H1 (cell line): Measurements from ENCODE around the gene TMEM273. TPM values are rescaled to one million over a fixed set of nuclear protein-coding genes. Genes with fewer than 3 reads are reported as not detected.

Experiments
- CTCF ChIA-PET: fragments of 300-600 bp; sonication (Branson Sonifier 250); formaldehyde crosslinking; loops from one replicate; lab custom pipeline; 2021; ENCODE audit not compliant: partially characterized antibody; lab: Charles Lee
- POLR2A ChIA-PET: fragments of 300-600 bp; sonication (Branson Sonifier 250); formaldehyde crosslinking; loops from one replicate; lab custom pipeline; 2021; ENCODE audit warnings: inconsistent platforms; ENCODE audit not compliant: partially characterized antibody; lab: Charles Lee
- DNase-seq, 2 experiments: peaks; one replicate each; pipeline versions ENCODE4 v3.0.0 to v3.0.0-alpha.2; 2010 to 2022; ENCODE audit warnings: low spot score in 2 of 2, low read depth in 1 of 2, mixed read lengths in 1 of 2
- FAIRE-seq: peaks from 2 replicates; lab custom pipeline; 2011; peaks lifted over from hg19 to GRCh38; lab: Jason Lieb, UNC
- H2AFZ ChIP-seq: 2 replicates; pipeline ENCODE4 v1.8.1; 2012; ENCODE audit warnings: low read length, inconsistent platforms
- H2AK5ac ChIP-seq: 2 replicates; pipeline ENCODE4 v1.6.1; 2013; ENCODE audit warnings: low read depth, low read length
- H2BK120ac ChIP-seq: replicated peaks from 2 replicates; pipeline ENCODE3; 2013; ENCODE audit warnings: low read depth, low read length, inconsistent platforms
- H2BK12ac ChIP-seq: 2 replicates; pipeline ENCODE4 v1.6.1; 2013; ENCODE audit warnings: low read depth, low read length
- H2BK15ac ChIP-seq: 2 replicates; pipeline ENCODE4 v1.6.1; 2013; ENCODE audit warnings: low read length
- H2BK20ac ChIP-seq: 2 replicates; pipeline ENCODE4 v1.6.1; 2013; ENCODE audit warnings: low read length
- H2BK5ac ChIP-seq: 2 replicates; pipeline ENCODE4 v1.6.1; 2013; ENCODE audit warnings: low read depth, low read length
- H3K14ac ChIP-seq: 2 replicates; pipeline ENCODE4 v1.6.1; 2013; ENCODE audit warnings: inconsistent platforms; ENCODE audit not compliant: insufficient read length
- H3K18ac ChIP-seq: 2 replicates; pipeline ENCODE4 v1.6.1; 2013; ENCODE audit warnings: low read length; ENCODE audit errors: extremely low read depth
- H3K23ac ChIP-seq: 2 replicates; pipeline ENCODE4 v1.6.1; 2013; ENCODE audit warnings: inconsistent platforms; ENCODE audit not compliant: insufficient read length
- H3K23me2 ChIP-seq: 2 replicates; pipeline ENCODE4 v1.6.1; 2013; ENCODE audit warnings: low read depth, low read length
- H3K27ac ChIP-seq: 2 replicates; pipeline ENCODE4 v1.6.1; 2011; ENCODE audit warnings: low read depth, low read length, inconsistent platforms
- H3K27me3 ChIP-seq, 4 experiments: replicated peaks in 1 of 4; 1 replicate in 1 of 4; 2 replicates in 3 of 4; pipeline versions ENCODE4 v1.6.1 to v1.8.1; 2011 to 2013; ENCODE audit warnings: low read length in 3 of 4, mild to moderate bottlenecking in 3 of 4, inconsistent platforms in 2 of 4, mixed read lengths in 2 of 4, moderate library complexity in 1 of 4; ENCODE audit not compliant: control insufficient read depth in 3 of 4, insufficient read depth in 3 of 4; ENCODE audit errors: extremely low read depth in 1 of 4
- H3K36me3 ChIP-seq, 4 experiments: 2 replicates each; pipeline versions ENCODE4 v1.6.1 to v1.8.1; 2011 to 2013; ENCODE audit warnings: mild to moderate bottlenecking in 4 of 4, low read length in 3 of 4, moderate library complexity in 2 of 4, control low read depth in 1 of 4, inconsistent platforms in 1 of 4; ENCODE audit not compliant: insufficient read depth in 4 of 4, control insufficient read depth in 2 of 4
- H3K4ac ChIP-seq: replicated peaks from 2 replicates; pipeline ENCODE3; 2013; ENCODE audit warnings: low read length, low read depth, mixed read lengths, inconsistent platforms; ENCODE audit not compliant: insufficient read length
- H3K4me1 ChIP-seq, 4 experiments: replicated peaks in 1 of 4; 1 replicate in 1 of 4; 2 replicates in 3 of 4; pipeline versions ENCODE4 v1.6.1 to v1.8.1; 2011 to 2013; ENCODE audit warnings: low read length in 3 of 4, inconsistent platforms in 2 of 4, mixed read lengths in 1 of 4; ENCODE audit not compliant: insufficient read depth in 4 of 4, control insufficient read depth in 3 of 4
- H3K4me2 ChIP-seq, 2 experiments: 2 replicates each; pipeline versions ENCODE4 v1.6.1 to v1.8.1; 2011 to 2013; ENCODE audit warnings: low read depth in 2 of 2, low read length in 2 of 2, control low read depth in 1 of 2, inconsistent platforms in 1 of 2, mild to moderate bottlenecking in 1 of 2; ENCODE audit not compliant: insufficient read depth in 1 of 2
- H3K4me3 ChIP-seq, 4 experiments: fragments of 200-600, 300-600 bp in 1 of 4; sonication (generic), shearing (Covaris generic), sonication (Bioruptor Twin) in 1 of 4; 2 replicates each; pipeline versions ENCODE4 v1.5.1 to v1.8.1; 2011 to 2016; ENCODE audit warnings: low read length in 4 of 4, low read depth in 3 of 4, control low read depth in 2 of 4, inconsistent platforms in 2 of 4, mild to moderate bottlenecking in 2 of 4, mixed read lengths in 1 of 4, moderate library complexity in 1 of 4; ENCODE audit not compliant: insufficient read depth in 2 of 4; ENCODE audit errors: extremely low read depth in 1 of 4
- H3K56ac ChIP-seq: replicated peaks from 2 replicates; pipeline ENCODE3; 2013; ENCODE audit warnings: low read depth, mild to moderate bottlenecking, mixed read lengths, low read length, inconsistent platforms; ENCODE audit not compliant: insufficient read length
- H3K79me1 ChIP-seq: 2 replicates; pipeline ENCODE4 v1.6.1; 2013; ENCODE audit warnings: low read depth, low read length, control low read depth
- H3K79me2 ChIP-seq, 2 experiments: 2 replicates each; pipeline versions ENCODE4 v1.6.1 to v1.8.1; 2012 to 2013; ENCODE audit warnings: low read length in 2 of 2, mild to moderate bottlenecking in 2 of 2, inconsistent platforms in 1 of 2; ENCODE audit not compliant: insufficient read depth in 2 of 2, control insufficient read depth in 1 of 2
- H3K9ac ChIP-seq, 4 experiments: replicated peaks in 1 of 4; 1 replicate in 1 of 4; 2 replicates in 3 of 4; pipeline versions ENCODE4 v1.6.1 to v1.8.1; 2011 to 2013; ENCODE audit warnings: low read depth in 3 of 4, low read length in 3 of 4, control low read depth in 2 of 4, mild to moderate bottlenecking in 2 of 4, moderate library complexity in 2 of 4, inconsistent platforms in 1 of 4; ENCODE audit errors: extremely low read depth in 1 of 4
- H3K9me3 ChIP-seq, 2 experiments: 2 replicates each; pipeline versions ENCODE4 v1.6.1 to v1.8.1; 2012 to 2013; ENCODE audit warnings: mild to moderate bottlenecking in 2 of 2, moderate library complexity in 2 of 2, control low read depth in 1 of 2, inconsistent platforms in 1 of 2, low read depth in 1 of 2, low read length in 1 of 2, mixed read lengths in 1 of 2; ENCODE audit not compliant: insufficient read depth in 2 of 2
- H4K20me1 ChIP-seq, 2 experiments: replicated peaks in 1 of 2; 2 replicates each; pipeline versions ENCODE3 to v1.8.1; 2011 to 2013; ENCODE audit warnings: inconsistent platforms in 2 of 2, low read length in 2 of 2, mild to moderate bottlenecking in 1 of 2; ENCODE audit not compliant: insufficient read depth in 2 of 2, control insufficient read depth in 1 of 2
- H4K5ac ChIP-seq: 2 replicates; pipeline ENCODE4 v1.6.1; 2013; ENCODE audit warnings: low read length, low read depth, mixed read lengths, inconsistent platforms; ENCODE audit not compliant: insufficient read length
- H4K8ac ChIP-seq: 2 replicates; pipeline ENCODE4 v1.8.0; 2013; ENCODE audit warnings: mild to moderate bottlenecking, moderate library complexity, low read length, inconsistent platforms; ENCODE audit not compliant: insufficient read depth; ENCODE audit errors: extremely low read depth
- H4K91ac ChIP-seq: replicated peaks from 2 replicates; pipeline ENCODE3; 2013; ENCODE audit warnings: low read length, mixed read lengths, inconsistent platforms; ENCODE audit not compliant: insufficient read length
- CBX8 ChIP-seq: fragments of 300-800, 300-1000 bp; sonication (generic); IDR thresholded peaks from 2 replicates; pipeline ENCODE4 v1.7.1; 2016; ENCODE audit warnings: low read depth, low read length, borderline replicate concordance
- CEBPB ChIP-seq: IDR thresholded peaks from 2 replicates; pipeline ENCODE4 v1.6.1; 2012; ENCODE audit warnings: low read depth, low read length
- CHD2 ChIP-seq: IDR thresholded peaks from 2 replicates; pipeline ENCODE4 v1.6.1; 2012; ENCODE audit warnings: low read length, improper control_type of control experiment
- EGR1 ChIP-seq: IDR thresholded peaks from 2 replicates; pipeline ENCODE4 v1.6.1; 2011; ENCODE audit warnings: low read depth, low read length, borderline replicate concordance
- EZH2 ChIP-seq: fragments of 200-600 bp; sonication (generic); IDR thresholded peaks from 2 replicates; pipeline ENCODE4 v1.7.1; 2012; ENCODE audit warnings: low read depth, mild to moderate bottlenecking, moderate library complexity, low read length, inconsistent platforms; ENCODE audit not compliant: severe bottlenecking
- GABPA ChIP-seq: IDR thresholded peaks from 2 replicates; pipeline ENCODE4 v1.6.1; 2011; ENCODE audit warnings: mild to moderate bottlenecking, low read length, moderate library complexity, borderline replicate concordance; ENCODE audit not compliant: insufficient read depth
- KDM5A ChIP-seq: fragments of 200-600 bp; IDR thresholded peaks from 2 replicates; pipeline ENCODE4 v1.7.1; 2012; ENCODE audit warnings: mild to moderate bottlenecking, low read length, inconsistent platforms, mixed read lengths
- MAX ChIP-seq: IDR thresholded peaks from 2 replicates; pipeline ENCODE4 v1.6.1; 2012; ENCODE audit warnings: inconsistent platforms
- SIRT6 ChIP-seq: IDR thresholded peaks from one replicate; pipeline ENCODE4 v1.7.1; 2012; ENCODE audit warnings: low read length, inconsistent platforms
- SRF ChIP-seq: IDR thresholded peaks from 2 replicates; pipeline ENCODE4 v1.6.1; 2011; ENCODE audit warnings: mild to moderate bottlenecking, low read depth, low read length, moderate library complexity
- TCF12 ChIP-seq: IDR thresholded peaks from 2 replicates; pipeline ENCODE4 v1.6.1; 2011; ENCODE audit warnings: low read depth, mild to moderate bottlenecking, low read length
- WGBS, 2 experiments: shearing (Covaris generic) in 1 of 2; methylation state at CpG; one replicate each; pipeline versions ENCODE4 v1.1.6 to v1.1.7; 2013 to 2015; ENCODE audit warnings: low lambda C conversion rate in 2 of 2, mixed read lengths in 2 of 2, inconsistent platforms in 1 of 2, low coverage in 1 of 2, missing lambda C conversion rate in 1 of 2; ENCODE audit not compliant: insufficient replicate concordance in 2 of 2, insufficient coverage in 1 of 2, insufficient read length in 1 of 2; ENCODE audit errors: extremely low coverage in 1 of 2, missing lambda C conversion rate in 1 of 2; 5-methylcytosine and 5-hydroxymethylcytosine counted together
- polyA plus RNA-seq, 7 experiments: library from polyadenylated mRNA; depleted of rRNA in 3 of 7; stranded (reverse) in 5 of 7; unstranded in 2 of 7; fragments of >200 nt in 5 of 7; fragments of 200-250 nt in 2 of 7; gene quantifications; 1 replicate in 5 of 7; 2 replicates in 1 of 7; 4 replicates in 1 of 7; pipeline versions ENCODE4 v1.2.1 to v1.2.3, GENCODE V29; 2011 to 2013; ENCODE audit warnings: missing spikeins in 2 of 7, mixed read lengths in 2 of 7
- total RNA-seq: library from RNA; stranded (reverse); fragmentation: NEBNext Ultra II Directional; extraction: Animal tissue kit (Norgen Biotek cat#: 25700); gene quantifications from 2 replicates; pipeline ENCODE4 v1.2.1, GENCODE V29; 2021

The TMEM273 gene
- total and polyA plus RNA-seq, 2 of the 8 experiments (the other 6 are each of a cell fraction or from before 2014, with no cell fraction given) = not detected

GRCh38 chr10:49172061-49172776 is 16.0 kb downstream of the TMEM273 start:
- FAIRE-seq (no peak), DNase-seq (peak in 1 of 2 experiments; percentile 3)
- Histone ChIP-seq H2BK15ac (no peak overlapping the region), H3K56ac (no peak overlapping the region), H2BK5ac (no peak overlapping the region), H2BK12ac (no peak overlapping the region), H3K27me3 (no peaks in the 10 kb centered on the region; a peak in 1 of 7 replicates), H2BK20ac (no peak overlapping the region), H3K14ac (no peak overlapping the region), H3K79me2 (no peaks in the 10 kb centered on the region), H2AFZ (no peak overlapping the region), H3K23me2 (no peaks in the 10 kb centered on the region), H3K9ac (no peak overlapping the region), H3K9me3 (no peaks in the 10 kb centered on the region), H4K8ac (no peak overlapping the region), H3K4me1 (no peaks in the 10 kb centered on the region; a peak in 1 of 7 replicates), H3K27ac (no peak overlapping the region), H3K4me2 (no peak overlapping the region), H2BK120ac (no peak overlapping the region), H4K91ac (no peak overlapping the region), H3K4ac (no peak overlapping the region), H4K20me1 (no peaks in the 10 kb centered on the region), H3K23ac (no peak overlapping the region), H3K4me3 (no peak overlapping the region), H3K36me3 (no peaks in the 10 kb centered on the region), H3K18ac (no peak overlapping the region), H3K79me1 (no peaks in the 10 kb centered on the region), H2AK5ac (no peak overlapping the region), H4K5ac (no peak overlapping the region)
- 95% methylated on average over 4 of the region's 4 CpGs; no CpG with 5 or more reads in 1 of the 2 experiments for WGBS, 2 experiments
- POLR2A ChIA-PET = no interaction called here
- CTCF ChIA-PET = interaction anchor here (0.8 to 4.6 kb wide), 7 partner anchors 9 to 514 kb away, joined by 3 to 49 read pairs (median 4); partner anchors contain the start of gene TMEM273
- TF ChIP-seq KDM5A (no peak), EGR1 (no peak), EZH2 (no peak), SIRT6 (no peak), GABPA (no peak), CHD2 (no peak), CBX8 (no peak), MAX (no peak), TCF12 (no peak), CEBPB (no peak), SRF (no peak)
